Spleen (tissue), 11 donors: Measurements from ENCODE around the gene CRACDL. TPM values are rescaled to one million over a fixed set of nuclear protein-coding genes. Genes with fewer than 3 reads are reported as not detected.

Experiments used
- DNase-seq: peaks from one replicate; pipeline ENCODE4 v3.0.0-alpha.2; 2020
- H3K27ac ChIP-seq, 8 donors: fragments of 200-600 bp; sonication (generic) in 7 of 8; 1 replicate in 4 of 8; 2 replicates in 4 of 8; pipeline versions ENCODE4 v1.5.0 to v1.8.0; 2016 to 2021; ENCODE audit warnings: inconsistent platforms in 4 of 8, mild to moderate bottlenecking in 4 of 8, moderate library complexity in 1 of 8
- H3K27me3 ChIP-seq, 7 donors: fragments of 200-600 bp; sonication (generic) in 6 of 7; replicated peaks in 1 of 7; 1 replicate in 4 of 7; 2 replicates in 3 of 7; pipeline versions ENCODE4 v1.5.0 to v1.8.0; 2016 to 2021; ENCODE audit warnings: inconsistent platforms in 3 of 7, mild to moderate bottlenecking in 1 of 7
- H3K36me3 ChIP-seq, 6 donors: fragments of 200-600 bp; sonication (generic) in 5 of 6; 1 replicate in 4 of 6; 2 replicates in 2 of 6; pipeline versions ENCODE4 v1.5.0 to v1.8.0; 2016 to 2021; ENCODE audit warnings: inconsistent platforms in 2 of 6
- H3K4me1 ChIP-seq, 6 donors: fragments of 200-600 bp; sonication (generic) in 5 of 6; 1 replicate in 3 of 6; 2 replicates in 3 of 6; pipeline versions ENCODE4 v1.5.0 to v1.8.0; 2016 to 2021; ENCODE audit warnings: inconsistent platforms in 3 of 6
- H3K4me3 ChIP-seq, 8 donors: fragments of 200-600 bp; sonication (generic) in 7 of 8; 1 replicate in 4 of 8; 2 replicates in 4 of 8; pipeline versions ENCODE4 v1.5.0 to v1.8.0; 2016 to 2021; ENCODE audit warnings: inconsistent platforms in 4 of 8, mild to moderate bottlenecking in 4 of 8, moderate library complexity in 2 of 8
- H3K9me3 ChIP-seq, 8 donors: fragments of 200-600 bp; sonication (generic) in 7 of 8; 1 replicate in 4 of 8; 2 replicates in 4 of 8; pipeline versions ENCODE4 v1.5.0 to v1.8.0; 2016 to 2021; ENCODE audit warnings: inconsistent platforms in 4 of 8
- POLR2A ChIP-seq, 3 donors: fragments of 450-650 bp; IDR thresholded peaks; one replicate each; pipeline ENCODE4 v1.5.1; 2017; ENCODE audit warnings: antibody characterized with exemption in 3 of 3, mild to moderate bottlenecking in 1 of 3
- POLR2AphosphoS5 ChIP-seq, 3 donors: sonication (generic); formaldehyde crosslinking; IDR thresholded peaks; one replicate each; pipeline ENCODE4 v1.5.1; 2017; ENCODE audit warnings: antibody characterized with exemption in 3 of 3
- WGBS, 5 donors: extraction: QIAGEN DNeasy Blood & Tissue Kit in 3 of 5; methylation state at CpG; one replicate each; pipeline versions ENCODE4 v1.1.5 to v1.1.7; 2013 to 2018; 5-methylcytosine and 5-hydroxymethylcytosine counted together
- intact Hi-C: fragments of 100-400 bp; cut with DNase I; formaldehyde crosslinking; loops from one replicate; pipeline ENCODE4 v1.15.0; 2023; ENCODE audit warnings: low total_unique reads
- polyA plus RNA-seq, 3 donors: library from polyadenylated mRNA; stranded (reverse); fragments of 200-250 nt; gene quantifications; one replicate each; pipeline ENCODE4 v1.2.1, GENCODE V29; 2013
- total RNA-seq, 7 donors: library from RNA; depleted of rRNA in 3 of 7; stranded (reverse); fragments of >200 nt in 3 of 7; fragmentation: NEBNext Ultra II Directional in 4 of 7; extraction: Animal tissue kit (Norgen Biotek cat#: 25700) in 4 of 7; gene quantifications; one replicate each; pipeline versions ENCODE4 v1.1.0 to v1.2.1, GENCODE V29; 2016 to 2021
- TF ChIP-seq, protein P1 (sequence below), 11 experiments: fragments of 200-600 bp in 7 of 11; fragments of 450-650 bp in 4 of 11; sonication (generic) in 4 of 11; IDR thresholded peaks in 8 of 11; conservative IDR thresholded peaks in 3 of 11; 1 replicate in 7 of 11; 2 replicates in 4 of 11; pipeline versions ENCODE4 v1.4.0 to v1.8.0; 2016 to 2021; ENCODE audit warnings: antibody characterized with exemption in 11 of 11, inconsistent platforms in 4 of 11, mild to moderate bottlenecking in 1 of 11
- donor health status: healthy with polysubstance abuse.
- donor health status: DM: no; HTN: no; CAD: no; lungs with moderate emphysema.
- donor health status: DM: no; HTN: no; CAD: no.
- donor health status: Bipolar disorder and iron deficiency.
- donor health status: healthy.
- donor health status: DM: no; HTN: no; CAD: no.
- donor health status: DM: yes; HTN: yes; CAD: no.

CRACDL gene
- total and polyA plus RNA-seq, 10 donors = 0.52 to 5.1 (median 1.4) TPM

DNA sequence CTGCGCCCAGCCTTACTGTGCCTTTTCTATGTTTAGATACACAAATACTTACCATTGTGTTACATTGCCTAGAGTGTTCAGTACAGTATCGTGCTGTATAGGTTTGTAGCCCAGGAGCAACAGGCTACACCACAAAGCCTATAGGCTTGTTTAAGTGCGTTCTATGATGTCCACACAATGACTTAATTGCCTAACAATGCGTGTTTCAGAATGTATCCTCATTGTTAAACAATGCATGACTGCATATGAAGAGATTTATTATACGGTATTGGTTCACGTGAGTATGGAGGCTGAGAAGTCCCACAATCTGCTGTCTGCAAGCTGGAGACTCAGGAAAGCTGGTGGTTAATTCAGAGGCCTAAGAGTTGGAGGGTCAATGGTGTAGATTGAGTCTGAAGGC is 158.9 kb downstream of the CRACDL start:
- 91 to 95% (median 92%) methylated on average over 6 of the region's 6 CpGs for WGBS, 5 donors
- H3K9me3 ChIP-seq = peaks cover 0 to 18% (median 13%) of the 10 kb centered on the region in 8 donors
- H3K4me1 ChIP-seq = peaks cover 0 to 19% (median 9%) of the 10 kb centered on the region in 6 donors
- intact Hi-C loops = no loop called here
- H3K4me3 ChIP-seq = no peak overlapping the region
- no peaks in the 10 kb centered on the region for H3K27me3 ChIP-seq
- DNase-seq = no peak
- no peak overlapping the region for H3K27ac ChIP-seq
- TF ChIP-seq POLR2AphosphoS5 (IDR thresholded peaks at IDR 0.05) (no peak), POLR2A (IDR thresholded peaks at IDR 0.05) (no peak)
- TF ChIP-seq, protein P1, sequence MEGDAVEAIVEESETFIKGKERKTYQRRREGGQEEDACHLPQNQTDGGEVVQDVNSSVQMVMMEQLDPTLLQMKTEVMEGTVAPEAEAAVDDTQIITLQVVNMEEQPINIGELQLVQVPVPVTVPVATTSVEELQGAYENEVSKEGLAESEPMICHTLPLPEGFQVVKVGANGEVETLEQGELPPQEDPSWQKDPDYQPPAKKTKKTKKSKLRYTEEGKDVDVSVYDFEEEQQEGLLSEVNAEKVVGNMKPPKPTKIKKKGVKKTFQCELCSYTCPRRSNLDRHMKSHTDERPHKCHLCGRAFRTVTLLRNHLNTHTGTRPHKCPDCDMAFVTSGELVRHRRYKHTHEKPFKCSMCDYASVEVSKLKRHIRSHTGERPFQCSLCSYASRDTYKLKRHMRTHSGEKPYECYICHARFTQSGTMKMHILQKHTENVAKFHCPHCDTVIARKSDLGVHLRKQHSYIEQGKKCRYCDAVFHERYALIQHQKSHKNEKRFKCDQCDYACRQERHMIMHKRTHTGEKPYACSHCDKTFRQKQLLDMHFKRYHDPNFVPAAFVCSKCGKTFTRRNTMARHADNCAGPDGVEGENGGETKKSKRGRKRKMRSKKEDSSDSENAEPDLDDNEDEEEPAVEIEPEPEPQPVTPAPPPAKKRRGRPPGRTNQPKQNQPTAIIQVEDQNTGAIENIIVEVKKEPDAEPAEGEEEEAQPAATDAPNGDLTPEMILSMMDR (IDR thresholded peaks at IDR 0.05 in 8 of 11, conservative IDR thresholded peaks at IDR 0.05 in 3 of 11) = no peak
- no peaks in the 10 kb centered on the region for H3K36me3 ChIP-seq

DNA sequence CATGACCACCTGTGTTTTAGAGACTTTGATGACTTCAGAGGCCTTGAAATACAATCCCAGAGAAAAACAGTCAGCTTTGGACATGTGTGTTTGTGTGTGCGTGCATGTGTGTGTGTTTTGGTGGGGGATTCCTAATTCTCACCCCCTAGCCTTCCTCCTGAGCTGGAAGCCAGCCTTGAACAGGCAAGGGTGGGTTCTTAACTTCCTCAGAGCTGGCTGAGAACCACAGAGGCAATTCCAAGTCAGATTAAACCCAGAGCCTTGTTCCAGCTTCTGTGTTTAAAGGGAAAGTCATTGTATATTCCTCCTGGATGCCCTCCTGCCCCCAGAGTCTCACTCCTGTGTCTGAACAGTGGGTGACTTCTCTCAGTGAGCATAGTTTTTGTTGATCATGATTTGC is 159.9 kb downstream of the CRACDL start:
- intact Hi-C loops = no loop called here
- H3K4me1 ChIP-seq = peaks cover 0 to 29% (median 14%) of the 10 kb centered on the region in 6 donors
- no peaks in the 10 kb centered on the region for H3K36me3 ChIP-seq
- DNase-seq = no peak
- H3K4me3 ChIP-seq = no peak overlapping the region
- no peak overlapping the region for H3K27ac ChIP-seq
- no peak for TF ChIP-seq POLR2A (IDR thresholded peaks at IDR 0.05)
- TF ChIP-seq, protein P1 (IDR thresholded peaks at IDR 0.05 in 8 of 11, conservative IDR thresholded peaks at IDR 0.05 in 3 of 11) = no peak
- TF ChIP-seq POLR2AphosphoS5 (IDR thresholded peaks at IDR 0.05) = no peak
- peaks cover 0 to 9% (median 4%) of the 10 kb centered on the region in 8 donors for H3K9me3 ChIP-seq
- no peaks in the 10 kb centered on the region for H3K27me3 ChIP-seq
- WGBS, 5 donors = 86 to 100% (median 91%) methylated on average over 1 of the region's 1 CpG

DNA sequence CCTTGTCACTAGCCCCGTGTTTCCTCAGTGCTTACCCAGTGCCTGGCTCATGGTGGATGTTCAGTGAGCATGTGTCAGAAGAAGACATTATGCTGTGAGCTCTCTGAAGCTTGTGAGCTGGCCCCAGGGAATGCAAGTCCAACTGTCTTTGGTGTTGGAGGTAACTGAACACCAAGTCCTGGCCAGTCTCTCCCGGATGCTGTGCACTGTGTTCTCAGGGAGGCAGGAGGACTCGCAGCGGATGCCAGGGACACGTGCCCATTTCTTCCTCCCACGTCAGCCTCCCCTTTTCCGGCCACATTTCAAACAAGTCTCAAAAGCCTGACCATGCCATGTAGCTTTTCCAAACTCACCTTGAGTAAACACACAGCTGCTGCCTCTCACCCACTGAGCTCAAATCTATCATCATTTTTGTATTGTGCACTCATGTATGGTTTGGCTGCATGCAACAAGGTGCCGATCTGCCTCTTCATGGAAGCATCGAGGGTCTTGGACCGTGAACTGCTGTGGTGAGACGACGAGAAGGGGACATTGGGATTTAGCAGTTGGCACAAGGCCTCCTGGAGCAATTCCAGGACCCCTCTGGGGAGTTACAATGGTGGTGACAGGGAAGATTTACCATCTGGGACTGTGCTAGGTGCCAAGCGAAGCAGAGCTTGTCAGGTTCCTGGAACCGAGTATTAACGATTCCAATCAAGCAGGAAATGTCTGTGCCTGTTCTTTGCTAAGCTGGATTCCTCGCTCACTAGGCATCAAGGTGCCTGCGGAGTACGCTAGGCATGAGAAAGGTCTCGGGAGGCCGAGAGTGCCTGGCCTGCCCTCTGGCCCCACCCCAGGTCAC is 160.7 kb downstream of the CRACDL start:
- peaks cover 0 to 1% (median 0%) of the 10 kb centered on the region in 8 donors for H3K9me3 ChIP-seq
- intact Hi-C loops = no loop called here
- no peaks in the 10 kb centered on the region for H3K27me3 ChIP-seq
- peaks cover 0 to 31% (median 15%) of the 10 kb centered on the region in 6 donors for H3K4me1 ChIP-seq
- WGBS, 5 donors = 85 to 92% (median 88%) methylated on average over 19 to 20 of the region's 20 CpGs
- H3K36me3 ChIP-seq = no peaks in the 10 kb centered on the region
- no peak for DNase-seq
- no peak for TF ChIP-seq POLR2AphosphoS5 (IDR thresholded peaks at IDR 0.05)
- TF ChIP-seq, protein P1 (IDR thresholded peaks at IDR 0.05 in 8 of 11, conservative IDR thresholded peaks at IDR 0.05 in 3 of 11) = no peak
- no peak for TF ChIP-seq POLR2A (IDR thresholded peaks at IDR 0.05)
- H3K4me3 ChIP-seq = no peak overlapping the region
- no peak overlapping the region for H3K27ac ChIP-seq

DNA sequence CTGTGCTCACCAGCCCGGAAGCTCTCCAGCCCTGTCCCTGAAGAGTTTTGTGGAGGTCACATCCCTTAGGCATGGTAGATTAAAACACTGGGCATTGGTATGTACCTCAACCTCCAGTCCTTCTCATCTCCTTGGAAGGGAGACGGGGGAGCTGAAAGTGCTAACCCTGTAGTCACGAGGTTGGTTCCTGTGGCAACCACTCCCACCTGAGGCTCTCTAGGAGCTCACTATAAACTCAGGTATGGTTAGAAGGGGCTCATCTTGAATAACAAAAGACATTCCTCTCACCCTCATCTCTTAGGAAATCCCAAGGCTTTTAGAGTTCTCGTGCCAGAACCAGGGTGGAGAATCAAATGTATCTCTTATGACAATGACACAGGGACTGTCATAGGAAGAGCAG is 162.1 kb downstream of the CRACDL start:
- DNase-seq = no peak
- TF ChIP-seq POLR2A (IDR thresholded peaks at IDR 0.05) = no peak
- TF ChIP-seq POLR2AphosphoS5 (IDR thresholded peaks at IDR 0.05) = no peak
- TF ChIP-seq, protein P1 (IDR thresholded peaks at IDR 0.05 in 8 of 11, conservative IDR thresholded peaks at IDR 0.05 in 3 of 11) = no peak
- Histone ChIP-seq H3K36me3 (no peaks in the 10 kb centered on the region), H3K27ac (peak overlapping the region in 1 of 8 donors; percentile 86), H3K9me3 (no peaks in the 10 kb centered on the region), H3K4me3 (no peak overlapping the region), H3K4me1 (peaks cover 2 to 43% (median 22%) of the 10 kb centered on the region in 6 donors), H3K27me3 (no peaks in the 10 kb centered on the region)
- intact Hi-C loops = no loop called here
- 82 to 96% (median 94%) methylated on average over 3 to 4 of the region's 4 CpGs for WGBS, 5 donors
